Activated B cell treated with CpG ODN at 0.5 μM for 24 hours (primary cell): ENCODE measurements around the gene SPOCK3. TPM values are rescaled to one million over a fixed set of nuclear protein-coding genes. Genes with fewer than 3 reads are reported as not detected.

ENCODE experiments used
- ATAC-seq: fragments of 200-7000 bp; cut with Tn5 transposase; one replicate; pipeline ENCODE4 v1.10.0; 2021; ENCODE audit warnings: low read depth, mild to moderate bottlenecking, moderate library complexity
- CTCF ChIA-PET: fragments of 350-600 bp; sonication (Branson Sonifier 250); formaldehyde crosslinking; loops from one replicate; lab custom pipeline; 2021; ENCODE audit warnings: antibody characterized with exemption; lab: Charles Lee
- POLR2A ChIA-PET: fragments of 350-600 bp; sonication (Branson Sonifier 250); formaldehyde crosslinking; loops from one replicate; lab custom pipeline; 2021; ENCODE audit warnings: antibody characterized with exemption; lab: Charles Lee
- DNase-seq: peaks from one replicate; pipeline ENCODE4 v3.0.0; 2022
- H3K27ac Mint-ChIP-seq: one replicate; pipeline ENCODE4 v1.8.0; 2020; ENCODE audit warnings: mixed read lengths
- H3K27me3 Mint-ChIP-seq: one replicate; pipeline ENCODE4 v1.8.0; 2021; ENCODE audit warnings: mixed read lengths
- H3K36me3 Mint-ChIP-seq: one replicate; pipeline ENCODE4 v1.8.0; 2021; ENCODE audit warnings: low read depth, mixed read lengths
- H3K4me1 Mint-ChIP-seq: one replicate; pipeline ENCODE4 v1.8.0; 2021; ENCODE audit warnings: mixed read lengths
- H3K4me3 Mint-ChIP-seq: one replicate; pipeline ENCODE4 v1.8.0; 2020; ENCODE audit warnings: mild to moderate bottlenecking, mixed read lengths
- H3K9me3 Mint-ChIP-seq: one replicate; pipeline ENCODE4 v1.8.0; 2020; ENCODE audit warnings: mixed read lengths
- CTCF ChIP-seq: fragments of 200-600 bp; IDR thresholded peaks from one replicate; pipeline ENCODE4 v1.8.0; 2022; ENCODE audit warnings: antibody characterized with exemption, mild to moderate bottlenecking
- intact Hi-C: fragments of 100-400 bp; cut with micrococcal nuclease; formaldehyde crosslinking; loops from one replicate; pipeline ENCODE4 v1.15.1; 2024
- total RNA-seq: library from RNA; stranded (reverse); gene quantifications from 2 replicates; pipeline ENCODE4 v1.2.3, GENCODE V29; 2022

Gene SPOCK3
- total RNA-seq, 1 donor from 2014 or later: not detected

- DNase-seq: no peak
- CTCF ChIA-PET: no interaction called here
Observed at GRCh38 chr4:167177925-167178324, 56.4 kb downstream of the SPOCK3 start.

DNA sequence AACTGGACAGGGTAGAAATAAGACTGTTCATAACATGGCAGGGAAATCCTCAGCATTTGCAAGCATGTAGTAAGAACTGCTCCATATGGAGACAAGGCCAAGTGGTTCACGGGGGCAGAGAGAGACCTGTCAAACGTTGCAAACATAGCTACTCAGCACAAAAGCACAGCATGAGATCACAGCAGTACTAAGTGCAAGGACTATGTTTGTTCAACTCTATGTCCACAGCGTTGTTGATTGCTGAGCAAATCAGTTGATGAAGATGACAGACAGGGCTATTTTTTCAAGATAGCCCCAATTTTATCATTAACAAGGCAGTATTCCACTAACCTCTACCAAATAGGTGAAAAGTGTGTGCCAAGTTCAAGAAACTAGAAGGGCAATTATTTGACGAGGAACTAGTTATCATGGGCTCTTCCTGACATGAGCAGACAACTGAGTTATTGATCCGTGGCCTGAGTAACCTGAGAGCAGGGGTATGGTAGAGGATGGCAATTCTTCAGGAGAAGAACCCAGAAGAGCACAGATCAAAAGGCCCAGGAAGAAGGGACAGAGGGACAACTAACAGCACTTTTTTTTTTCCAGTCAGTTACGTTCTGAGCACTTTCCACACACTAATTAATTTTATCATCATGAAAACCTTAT, 57.4 kb downstream of the SPOCK3 start:
- ATAC-seq (no peak), DNase-seq (no peak)
- intact Hi-C loops: no loop called here
- Mint-ChIP-seq H3K27ac (no peak overlapping the region), H3K9me3 (no peaks in the 10 kb centered on the region), H3K4me1 (no peaks in the 10 kb centered on the region), H3K27me3 (no peaks in the 10 kb centered on the region), H3K36me3 (no peaks in the 10 kb centered on the region), H3K4me3 (no peak overlapping the region)
- no peak for TF ChIP-seq CTCF
- POLR2A ChIA-PET: no interaction called here
- CTCF ChIA-PET: no interaction called here

More at GRCh38 chr4:167177925-167178324, 56.4 kb downstream of the SPOCK3 start:
- Mint-ChIP-seq H3K9me3 (no peaks in the 10 kb centered on the region), H3K27me3 (no peaks in the 10 kb centered on the region), H3K36me3 (no peaks in the 10 kb centered on the region), H3K4me1 (no peaks in the 10 kb centered on the region), H3K4me3 (no peak overlapping the region), H3K27ac (no peak overlapping the region)
- intact Hi-C loops: no loop called here
- POLR2A ChIA-PET: no interaction called here
- no peak for ATAC-seq
- TF ChIP-seq CTCF: no peak

GRCh38 chr4:167171928-167172327, 62.4 kb downstream of the SPOCK3 start:
- ChIA-PET CTCF (no interaction called here), POLR2A (no interaction called here)
- H3K36me3 Mint-ChIP-seq: no peaks in the 10 kb centered on the region

DNA sequence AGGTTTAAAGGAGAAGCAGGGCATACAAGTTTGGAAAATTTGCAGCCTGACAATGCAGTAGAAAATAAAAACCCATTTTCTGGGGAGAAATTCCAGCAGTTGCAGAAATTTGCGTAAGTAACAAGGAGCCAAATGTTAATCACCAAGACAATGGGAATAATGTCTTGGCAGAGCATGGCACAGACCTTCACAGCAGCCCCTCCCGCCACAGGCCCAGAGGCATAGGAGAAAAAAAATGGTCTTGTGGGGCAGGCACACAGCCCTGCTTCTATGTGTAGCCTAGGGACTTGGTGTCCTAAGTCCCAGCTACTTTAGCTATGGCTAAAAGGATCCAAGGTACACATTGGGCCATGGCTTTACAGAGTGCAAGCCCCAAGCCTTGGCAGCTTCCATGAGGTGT, 65.7 kb downstream of the SPOCK3 start:
- Mint-ChIP-seq H3K36me3 (no peaks in the 10 kb centered on the region), H3K27ac (no peak overlapping the region), H3K4me1 (no peaks in the 10 kb centered on the region), H3K9me3 (peaks cover 4% of the 10 kb centered on the region), H3K27me3 (no peaks in the 10 kb centered on the region), H3K4me3 (no peak overlapping the region)
- ATAC-seq: no peak
- TF ChIP-seq CTCF: no peak
- ChIA-PET CTCF (no interaction called here), POLR2A (no interaction called here)
- DNase-seq: no peak
- intact Hi-C loops: no loop called here

More at GRCh38 chr4:167171928-167172327, 62.4 kb downstream of the SPOCK3 start:
- Mint-ChIP-seq H3K4me1 (no peaks in the 10 kb centered on the region), H3K4me3 (no peak overlapping the region), H3K27ac (no peak overlapping the region), H3K9me3 (peaks cover 4% of the 10 kb centered on the region), H3K27me3 (no peaks in the 10 kb centered on the region)
- TF ChIP-seq CTCF: no peak
- ATAC-seq: no peak
- DNase-seq: no peak
- intact Hi-C loops: no loop called here

GRCh38 chr4:167150587-167150986, 83.7 kb downstream of the SPOCK3 start:
- CTCF ChIA-PET: no interaction called here
- DNase-seq (no peak), ATAC-seq (no peak)
- POLR2A ChIA-PET: no interaction called here
- H3K36me3 Mint-ChIP-seq: no peaks in the 10 kb centered on the region
- H3K27ac Mint-ChIP-seq: no peak overlapping the region
- H3K27me3 Mint-ChIP-seq: no peaks in the 10 kb centered on the region
- no peaks in the 10 kb centered on the region for H3K4me1 Mint-ChIP-seq
- H3K4me3 Mint-ChIP-seq: no peak overlapping the region
- TF ChIP-seq CTCF: no peak
- H3K9me3 Mint-ChIP-seq: peaks cover 1% of the 10 kb centered on the region
- intact Hi-C loops: no loop called here
